Right atrium auricular region (tissue), 2 donors: ENCODE measurements around the gene CEBPE. TPM values are rescaled to one million over a fixed set of nuclear protein-coding genes. Genes with fewer than 3 reads are reported as not detected.

Experiments
- DNase-seq: peaks from one replicate; pipeline ENCODE4 v3.0.0-alpha.2; 2019; ENCODE audit warnings: low spot score
- H3K27ac ChIP-seq, 2 donors: fragments of 200-600 bp; sonication (generic); 1 replicate in 1 of 2; 2 replicates in 1 of 2; pipeline ENCODE4 v1.5.1; 2016 to 2019
- H3K27me3 ChIP-seq, 2 donors: fragments of 200-600 bp; sonication (generic); one replicate each; pipeline versions ENCODE4 v1.5.1 to v1.6.0; 2017 to 2019
- H3K36me3 ChIP-seq: fragments of 200-600 bp; sonication (generic); one replicate; pipeline ENCODE4 v1.5.1; 2016
- H3K4me1 ChIP-seq, 2 donors: fragments of 200-600 bp; sonication (generic); one replicate each; pipeline versions ENCODE4 v1.5.1 to v1.6.0; 2017 to 2019
- H3K4me3 ChIP-seq, 2 donors: fragments of 200-600 bp; sonication (generic); 1 replicate in 1 of 2; 2 replicates in 1 of 2; pipeline ENCODE4 v1.5.1; 2017 to 2019; ENCODE audit warnings: mild to moderate bottlenecking in 1 of 2, moderate library complexity in 1 of 2
- H3K9me3 ChIP-seq, 2 donors: fragments of 200-600 bp; sonication (generic); one replicate each; pipeline ENCODE4 v1.5.1; 2019
- total RNA-seq, 2 donors: library from RNA; depleted of rRNA; stranded (reverse); fragments of >200 nt; gene quantifications; one replicate each; pipeline ENCODE4 v1.1.0, GENCODE V29; 2016
- TF ChIP-seq, protein P1 (sequence below), 2 donors: fragments of 200-600 bp; sonication (generic); IDR thresholded peaks; one replicate each; pipeline ENCODE4 v1.5.1; 2019; ENCODE audit warnings: antibody characterized with exemption in 2 of 2

Gene CEBPE
- total RNA-seq, 2 donors from 2014 or later: not detected

GRCh38 chr14:23163830-23164229 lies 44.8 kb upstream of the CEBPE start:
- H3K4me3 ChIP-seq: no peak overlapping the region
- H3K27me3 ChIP-seq: no peaks in the 10 kb centered on the region
- DNase-seq: no peak
- TF ChIP-seq, protein P1, sequence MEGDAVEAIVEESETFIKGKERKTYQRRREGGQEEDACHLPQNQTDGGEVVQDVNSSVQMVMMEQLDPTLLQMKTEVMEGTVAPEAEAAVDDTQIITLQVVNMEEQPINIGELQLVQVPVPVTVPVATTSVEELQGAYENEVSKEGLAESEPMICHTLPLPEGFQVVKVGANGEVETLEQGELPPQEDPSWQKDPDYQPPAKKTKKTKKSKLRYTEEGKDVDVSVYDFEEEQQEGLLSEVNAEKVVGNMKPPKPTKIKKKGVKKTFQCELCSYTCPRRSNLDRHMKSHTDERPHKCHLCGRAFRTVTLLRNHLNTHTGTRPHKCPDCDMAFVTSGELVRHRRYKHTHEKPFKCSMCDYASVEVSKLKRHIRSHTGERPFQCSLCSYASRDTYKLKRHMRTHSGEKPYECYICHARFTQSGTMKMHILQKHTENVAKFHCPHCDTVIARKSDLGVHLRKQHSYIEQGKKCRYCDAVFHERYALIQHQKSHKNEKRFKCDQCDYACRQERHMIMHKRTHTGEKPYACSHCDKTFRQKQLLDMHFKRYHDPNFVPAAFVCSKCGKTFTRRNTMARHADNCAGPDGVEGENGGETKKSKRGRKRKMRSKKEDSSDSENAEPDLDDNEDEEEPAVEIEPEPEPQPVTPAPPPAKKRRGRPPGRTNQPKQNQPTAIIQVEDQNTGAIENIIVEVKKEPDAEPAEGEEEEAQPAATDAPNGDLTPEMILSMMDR (IDR thresholded peaks at IDR 0.05): no peak
- H3K4me1 ChIP-seq: peaks cover 0 to 32% of the 10 kb centered on the region in 2 donors
- no peaks in the 10 kb centered on the region for H3K36me3 ChIP-seq
- no peaks in the 10 kb centered on the region for H3K9me3 ChIP-seq
- no peak overlapping the region for H3K27ac ChIP-seq

- TF ChIP-seq, protein P1 (IDR thresholded peaks at IDR 0.05): no peak
- Histone ChIP-seq H3K4me1 (peaks cover 0 to 22% of the 10 kb centered on the region in 2 donors), H3K27ac (no peak overlapping the region), H3K9me3 (no peaks in the 10 kb centered on the region), H3K36me3 (no peaks in the 10 kb centered on the region), H3K27me3 (no peaks in the 10 kb centered on the region), H3K4me3 (no peak overlapping the region)
- DNase-seq: no peak
Observed at GRCh38 chr14:23162800-23163199, 43.7 kb upstream of the CEBPE start.

DNA sequence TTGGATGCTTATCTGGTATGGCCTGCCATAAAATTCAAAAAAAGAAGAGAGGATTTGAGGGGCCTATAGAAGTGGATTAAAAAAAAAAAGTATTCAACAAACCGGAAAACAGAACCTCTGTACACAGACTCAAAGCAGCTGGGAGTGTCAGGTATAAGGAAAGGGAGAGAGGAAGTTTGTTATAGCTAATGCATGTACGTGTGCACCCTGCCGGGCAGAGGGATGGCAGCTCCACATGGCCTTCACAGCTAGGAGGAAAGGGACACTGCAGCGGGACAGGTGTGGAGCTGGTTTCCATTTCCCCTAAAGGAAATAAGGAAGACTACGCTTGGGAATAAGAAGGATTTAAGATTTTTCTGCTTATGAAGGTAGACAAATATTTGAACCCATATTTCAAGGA lies 43.0 kb upstream of the CEBPE start:
- H3K27me3 ChIP-seq: no peaks in the 10 kb centered on the region
- peaks cover 0 to 18% of the 10 kb centered on the region in 2 donors for H3K4me1 ChIP-seq
- no peaks in the 10 kb centered on the region for H3K36me3 ChIP-seq
- H3K9me3 ChIP-seq: no peaks in the 10 kb centered on the region
- H3K4me3 ChIP-seq: no peak overlapping the region
- no peak for DNase-seq
- no peak overlapping the region for H3K27ac ChIP-seq
- TF ChIP-seq, protein P1 (IDR thresholded peaks at IDR 0.05): no peak

GRCh38 chr14:23160924-23161522 lies 42.0 kb upstream of the CEBPE start:
- H3K27me3 ChIP-seq: no peaks in the 10 kb centered on the region
- TF ChIP-seq, protein P1 (IDR thresholded peaks at IDR 0.05): no peak
- H3K9me3 ChIP-seq: no peaks in the 10 kb centered on the region
- peak; percentile 67 for DNase-seq
- peak overlapping the region; percentile 29 to 33 for H3K27ac ChIP-seq
- no peaks in the 10 kb centered on the region for H3K36me3 ChIP-seq
- no peak overlapping the region for H3K4me3 ChIP-seq
- H3K4me1 ChIP-seq: peaks cover 0 to 18% of the 10 kb centered on the region in 2 donors

DNA sequence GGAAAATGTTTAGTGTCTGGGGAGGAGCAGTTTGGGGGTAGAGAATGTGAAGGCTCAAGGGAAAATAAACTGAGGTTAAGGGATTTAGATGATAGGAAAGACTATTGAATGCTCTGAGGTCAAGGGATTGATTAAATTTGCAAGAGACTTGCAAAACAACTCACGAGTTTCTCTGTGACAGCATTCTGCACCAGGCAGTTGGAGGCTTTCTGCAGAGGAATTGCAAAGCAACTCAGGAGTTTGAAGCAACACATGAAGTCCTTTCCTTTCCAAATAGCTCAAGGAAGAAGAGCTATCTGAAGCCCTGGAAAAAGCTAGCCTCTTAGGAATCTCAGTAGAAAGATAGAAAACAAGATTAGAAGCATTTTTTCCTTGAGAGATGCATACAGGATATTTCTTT lies 40.5 kb upstream of the CEBPE start:
- H3K27me3 ChIP-seq: no peaks in the 10 kb centered on the region
- peaks cover 0 to 30% of the 10 kb centered on the region in 2 donors for H3K4me1 ChIP-seq
- no peak overlapping the region for H3K4me3 ChIP-seq
- no peaks in the 10 kb centered on the region for H3K36me3 ChIP-seq
- H3K9me3 ChIP-seq: no peaks in the 10 kb centered on the region
- DNase-seq: no peak
- TF ChIP-seq, protein P1 (IDR thresholded peaks at IDR 0.05): no peak
- no peak overlapping the region for H3K27ac ChIP-seq

- Histone ChIP-seq H3K27ac (no peak overlapping the region), H3K4me3 (no peak overlapping the region), H3K27me3 (no peaks in the 10 kb centered on the region), H3K36me3 (no peaks in the 10 kb centered on the region), H3K9me3 (no peaks in the 10 kb centered on the region), H3K4me1 (peaks cover 0 to 38% of the 10 kb centered on the region in 2 donors)
- TF ChIP-seq, protein P1 (IDR thresholded peaks at IDR 0.05): no peak
- DNase-seq: no peak
Observed at GRCh38 chr14:23158779-23159178, 39.7 kb upstream of the CEBPE start.
